B cell (primary cell): ENCODE measurements around the gene AMMECR1. TPM values are rescaled to one million over a fixed set of nuclear protein-coding genes. Genes with fewer than 3 reads are reported as not detected.

Source experiments
- ATAC-seq: fragments of 200-7000 bp; cut with Tn5 transposase; one replicate; pipeline ENCODE4 v1.10.0; 2021; ENCODE audit warnings: low read depth, mild to moderate bottlenecking, moderate number of reproducible peaks, moderate library complexity
- CTCF ChIA-PET: fragments of 350-600 bp; sonication (Branson Sonifier 250); formaldehyde crosslinking; loops from one replicate; lab custom pipeline; 2021; ENCODE audit warnings: antibody characterized with exemption, inconsistent platforms; lab: Charles Lee
- POLR2A ChIA-PET: fragments of 350-600 bp; sonication (Branson Sonifier 250); formaldehyde crosslinking; loops from one replicate; lab custom pipeline; 2021; ENCODE audit warnings: antibody characterized with exemption; lab: Charles Lee
- DNase-seq: peaks from one replicate; pipeline ENCODE4 v3.0.0; 2013
- H2AFZ ChIP-seq: 2 replicates; pipeline ENCODE4 v1.6.1; 2012; ENCODE audit warnings: mild to moderate bottlenecking, low read depth, low read length; ENCODE audit not compliant: insufficient read depth, poor library complexity, severe bottlenecking
- H3K27ac ChIP-seq, 2 donors: 1 replicate in 1 of 2; 2 replicates in 1 of 2; pipeline ENCODE4 v1.5.1; 2012 to 2013; ENCODE audit warnings: low read length in 2 of 2, mild to moderate bottlenecking in 2 of 2, moderate library complexity in 1 of 2
- H3K27me3 ChIP-seq, 4 experiments: fragments of 200-600 bp in 1 of 4; sonication (generic) in 1 of 4; replicated peaks in 1 of 4; 1 replicate in 2 of 4; 2 replicates in 2 of 4; pipeline versions ENCODE4 v1.6.1 to v1.7.0; 2013 to 2016; ENCODE audit warnings: low read length in 3 of 4, mild to moderate bottlenecking in 2 of 4, mixed read lengths in 1 of 4, moderate library complexity in 1 of 4; ENCODE audit not compliant: insufficient read depth in 4 of 4, control insufficient read depth in 3 of 4; ENCODE audit errors: control extremely low read depth in 1 of 4
- H3K36me3 ChIP-seq, 2 experiments: replicated peaks in 1 of 2; 1 replicate in 1 of 2; 2 replicates in 1 of 2; pipeline versions ENCODE4 v1.6.1 to v1.7.1; 2013; ENCODE audit warnings: low read length in 1 of 2; ENCODE audit not compliant: insufficient read depth in 2 of 2, control insufficient read depth in 1 of 2; ENCODE audit errors: control extremely low read depth in 1 of 2, extremely low read depth in 1 of 2
- H3K4me1 ChIP-seq, 2 donors: fragments of 200-600 bp in 1 of 2; sonication (generic) in 1 of 2; 1 replicate in 1 of 2; 2 replicates in 1 of 2; pipeline versions ENCODE4 v1.5.1 to v1.6.1; 2013 to 2017; ENCODE audit warnings: low read length in 2 of 2; ENCODE audit not compliant: control insufficient read depth in 2 of 2, insufficient read depth in 2 of 2
- H3K4me2 ChIP-seq: replicated peaks from 2 replicates; pipeline ENCODE3; 2012; ENCODE audit warnings: mild to moderate bottlenecking, low read depth, low read length; ENCODE audit not compliant: poor library complexity, severe bottlenecking
- H3K4me3 ChIP-seq, 5 experiments: fragments of 200-600 bp in 1 of 5; sonication (generic) in 1 of 5; 1 replicate in 3 of 5; 2 replicates in 2 of 5; pipeline versions ENCODE4 v1.5.1 to v1.7.0; 2011 to 2016; ENCODE audit warnings: low read length in 4 of 5, mild to moderate bottlenecking in 4 of 5, low read depth in 2 of 5, control low read depth in 1 of 5, moderate library complexity in 1 of 5; ENCODE audit not compliant: insufficient read depth in 1 of 5; ENCODE audit errors: control extremely low read depth in 1 of 5, extremely low read depth in 1 of 5
- H3K79me2 ChIP-seq: fragments of 200-600 bp; sonication (generic); one replicate; pipeline ENCODE4 v1.6.0; 2016; ENCODE audit warnings: low read length; ENCODE audit not compliant: control insufficient read depth, insufficient read depth
- H3K9ac ChIP-seq: fragments of 200-600 bp; sonication (generic); 2 replicates; pipeline ENCODE4 v1.6.1; 2017; ENCODE audit warnings: mild to moderate bottlenecking, low read length, moderate library complexity
- H3K9me3 ChIP-seq, 3 donors: one replicate each; pipeline versions ENCODE4 v1.6.1 to v1.7.1; 2013; ENCODE audit warnings: low read length in 2 of 3; ENCODE audit not compliant: control insufficient read depth in 2 of 3, insufficient read depth in 1 of 3; ENCODE audit errors: control extremely low read depth in 1 of 3
- H4K20me1 ChIP-seq: 2 replicates; pipeline ENCODE4 v1.6.0; 2012; ENCODE audit warnings: mild to moderate bottlenecking, low read length; ENCODE audit not compliant: insufficient read depth, control insufficient read depth, poor library complexity, severe bottlenecking
- H3K27ac Mint-ChIP-seq: one replicate; pipeline ENCODE4 v1.8.0; 2021; ENCODE audit warnings: mixed read lengths
- H3K27me3 Mint-ChIP-seq: one replicate; pipeline ENCODE4 v1.8.0; 2021; ENCODE audit warnings: mixed read lengths
- H3K4me1 Mint-ChIP-seq: one replicate; pipeline ENCODE4 v1.8.0; 2021; ENCODE audit warnings: mixed read lengths
- H3K4me3 Mint-ChIP-seq: one replicate; pipeline ENCODE4 v1.8.0; 2021; ENCODE audit warnings: mixed read lengths
- H3K9me3 Mint-ChIP-seq: one replicate; pipeline ENCODE4 v1.8.0; 2022; ENCODE audit warnings: mixed read lengths; ENCODE audit not compliant: insufficient read depth
- CTCF ChIP-seq: fragments of 200-600 bp; IDR thresholded peaks from one replicate; pipeline ENCODE4 v1.8.0; 2022; ENCODE audit warnings: antibody characterized with exemption, mild to moderate bottlenecking
- EZH2 ChIP-seq: IDR thresholded peaks from 2 replicates; pipeline ENCODE4 v1.6.1; 2012; ENCODE audit warnings: borderline replicate concordance, low read depth, mild to moderate bottlenecking, moderate library complexity, low read length; ENCODE audit not compliant: insufficient read depth, poor library complexity, severe bottlenecking
- WGBS: methylation state at CpG from one replicate; pipeline ENCODE4 v1.1.5; 2013; ENCODE audit warnings: missing lambda C conversion rate; ENCODE audit not compliant: insufficient coverage; 5-methylcytosine and 5-hydroxymethylcytosine counted together
- intact Hi-C: fragments of 100-400 bp; cut with micrococcal nuclease; formaldehyde crosslinking; loops from one replicate; pipeline ENCODE4 v1.10.0; 2022
- polyA plus RNA-seq: library from polyadenylated mRNA; depleted of rRNA; stranded (reverse); fragments of >200 nt; gene quantifications from 2 replicates; pipeline ENCODE4 v1.2.3, GENCODE V29; 2012
- total RNA-seq, 2 donors: library from RNA; stranded (reverse); fragments of 120-200 nt in 1 of 2; gene quantifications; 1 replicate in 1 of 2; 2 replicates in 1 of 2; pipeline versions ENCODE4 v1.2.3 to v1.2.4, GENCODE V29; 2013 to 2022

Gene AMMECR1
- total and polyA plus RNA-seq, 2 donors (not counting 1 experiment from before 2014, with no cell fraction given) = 5.7 to 12.7 TPM

GRCh38 chrX:110159865-110160264 lies 158.0 kb downstream of the AMMECR1 start:
- no peaks in the 10 kb centered on the region for H3K9me3 Mint-ChIP-seq
- H3K4me2 ChIP-seq = no peak overlapping the region
- H3K79me2 ChIP-seq = no peaks in the 10 kb centered on the region
- H3K27me3 Mint-ChIP-seq = no peaks in the 10 kb centered on the region
- H3K27ac ChIP-seq = peak overlapping the region in 1 of 2 donors; percentile 20
- no CpG with 5 or more reads among the region's 2 CpGs for WGBS
- ChIA-PET POLR2A (no interaction called here), CTCF (interaction anchor here (1.2 to 28.8 kb wide), 8 partner anchors 10 to 264 kb away, joined by 3 to 721 read pairs (median 4); no protein-coding TSS in a partner anchor)
- no peak for ATAC-seq
- H3K9ac ChIP-seq = no peak overlapping the region
- no peak overlapping the region for H3K4me3 ChIP-seq
- no peaks in the 10 kb centered on the region for H3K9me3 ChIP-seq
- peaks cover 0 to 12% of the 10 kb centered on the region in 2 donors for H3K4me1 ChIP-seq
- H2AFZ ChIP-seq = no peak overlapping the region
- no peaks in the 10 kb centered on the region for H3K27me3 ChIP-seq
- no peaks in the 10 kb centered on the region for H4K20me1 ChIP-seq
- no peak overlapping the region for H3K4me3 Mint-ChIP-seq
- intact Hi-C loops = loop anchor here (1.0 to 5.0 kb wide), 3 partner anchors 248 to 687 kb away; no protein-coding TSS in a partner anchor
- H3K4me1 Mint-ChIP-seq = peaks cover 12% of the 10 kb centered on the region
- no peak for DNase-seq
- TF ChIP-seq CTCF = no peak
- TF ChIP-seq EZH2 = no peak
- H3K27ac Mint-ChIP-seq = no peak overlapping the region
- H3K36me3 ChIP-seq = no peaks in the 10 kb centered on the region

GRCh38 chrX:110159235-110159634 lies 158.7 kb downstream of the AMMECR1 start:
- Histone ChIP-seq H3K27ac (peak overlapping the region in 1 of 2 donors; percentile 20), H3K79me2 (no peaks in the 10 kb centered on the region), H3K9ac (no peak overlapping the region), H3K9me3 (no peaks in the 10 kb centered on the region), H3K36me3 (no peaks in the 10 kb centered on the region), H3K4me2 (no peak overlapping the region), H2AFZ (no peak overlapping the region), H3K4me3 (no peak overlapping the region), H3K4me1 (peaks cover 0 to 12% of the 10 kb centered on the region in 2 donors), H3K27me3 (no peaks in the 10 kb centered on the region), H4K20me1 (no peaks in the 10 kb centered on the region)
- Mint-ChIP-seq H3K27ac (peak overlapping the region; percentile 60), H3K9me3 (no peaks in the 10 kb centered on the region), H3K4me1 (peaks cover 12% of the 10 kb centered on the region), H3K4me3 (no peak overlapping the region), H3K27me3 (no peaks in the 10 kb centered on the region)
- POLR2A ChIA-PET = no interaction called here
- intact Hi-C loops = loop anchor here (5.0 kb wide), 1 partner anchor 688 kb away; no protein-coding TSS in a partner anchor
- CTCF ChIA-PET = interaction anchor here (1.4 to 28.8 kb wide), 6 partner anchors 9 to 688 kb away, joined by 3 to 721 read pairs (median 6); no protein-coding TSS in a partner anchor
- DNase-seq (peak; percentile 22), ATAC-seq (no peak)
- TF ChIP-seq CTCF (no peak), EZH2 (no peak)
- 79% methylated on average over 4 of the region's 7 CpGs for WGBS
